CD4-positive, alpha-beta T cell (primary cell): Measurements from ENCODE around the gene TAAR5. TPM values are rescaled to one million over a fixed set of nuclear protein-coding genes. Genes with fewer than 3 reads are reported as not detected.
A peak's percentile ranks its signal among the peaks of the same experiment; 100 is the strongest.

ENCODE experiments used
- ATAC-seq: fragments of 200-7000 bp; cut with Tn5 transposase; one replicate; pipeline ENCODE4 v1.10.0; 2022; ENCODE audit warnings: mild to moderate bottlenecking; ENCODE audit not compliant: poor library complexity
- CTCF ChIA-PET: fragments of 350-600 bp; sonication (Branson Sonifier 250); formaldehyde crosslinking; loops from one replicate; lab custom pipeline; 2021; ENCODE audit warnings: antibody characterized with exemption, inconsistent platforms; lab: Charles Lee
- POLR2A ChIA-PET: fragments of 350-600 bp; sonication (Branson Sonifier 250); formaldehyde crosslinking; loops from one replicate; lab custom pipeline; 2021; ENCODE audit warnings: antibody characterized with exemption, inconsistent platforms; lab: Charles Lee
- DNase-seq, 14 experiments: peaks; one replicate each; pipeline ENCODE4 v3.0.0-alpha.2; 2013 to 2020; ENCODE audit warnings: mixed read lengths in 2 of 14
- H3K27ac ChIP-seq, 2 donors: one replicate each; pipeline versions ENCODE4 v1.5.1 to v1.7.0; 2013; ENCODE audit warnings: low read length in 2 of 2, low read depth in 1 of 2, mild to moderate bottlenecking in 1 of 2
- H3K27me3 ChIP-seq, 2 experiments: 1 replicate in 1 of 2; 2 replicates in 1 of 2; pipeline versions ENCODE4 v1.6.1 to v1.7.0; 2013; ENCODE audit warnings: low read length in 2 of 2, control low read depth in 1 of 2, mild to moderate bottlenecking in 1 of 2, moderate library complexity in 1 of 2; ENCODE audit not compliant: insufficient read depth in 2 of 2, control insufficient read depth in 1 of 2
- H3K36me3 ChIP-seq: one replicate; pipeline ENCODE4 v1.6.1; 2013; ENCODE audit warnings: low read length, control low read depth; ENCODE audit not compliant: insufficient read depth
- H3K4me1 ChIP-seq: one replicate; pipeline ENCODE4 v1.6.1; 2013; ENCODE audit warnings: low read length, control low read depth; ENCODE audit not compliant: insufficient read depth
- H3K4me3 ChIP-seq: one replicate; pipeline ENCODE4 v1.5.1; 2013; ENCODE audit warnings: mild to moderate bottlenecking, low read length, moderate library complexity
- H3K9me3 ChIP-seq, 2 experiments: 1 replicate in 1 of 2; 2 replicates in 1 of 2; pipeline versions ENCODE4 v1.6.1 to v1.7.0; 2013; ENCODE audit warnings: low read length in 2 of 2, mild to moderate bottlenecking in 2 of 2, control low read depth in 1 of 2, moderate library complexity in 1 of 2; ENCODE audit not compliant: control insufficient read depth in 1 of 2, insufficient read depth in 1 of 2
- H3K27ac Mint-ChIP-seq: one replicate; pipeline ENCODE4 v1.8.0; 2020; ENCODE audit warnings: mixed read lengths
- H3K27me3 Mint-ChIP-seq: one replicate; pipeline ENCODE4 v1.8.0; 2021; ENCODE audit warnings: mixed read lengths
- H3K36me3 Mint-ChIP-seq: one replicate; pipeline ENCODE4 v1.8.0; 2021; ENCODE audit warnings: low read depth, mixed read lengths
- H3K4me1 Mint-ChIP-seq: one replicate; pipeline ENCODE4 v1.8.0; 2021; ENCODE audit warnings: low read depth, mixed read lengths
- H3K4me3 Mint-ChIP-seq: one replicate; pipeline ENCODE4 v1.8.0; 2020; ENCODE audit warnings: mild to moderate bottlenecking, mixed read lengths
- H3K9me3 Mint-ChIP-seq: one replicate; pipeline ENCODE4 v1.8.0; 2020; ENCODE audit warnings: mixed read lengths
- CTCF ChIP-seq: fragments of 200-600 bp; IDR thresholded peaks from one replicate; pipeline ENCODE4 v1.8.0; 2022; ENCODE audit warnings: antibody characterized with exemption, mild to moderate bottlenecking
- intact Hi-C, 2 experiments: fragments of 100-400 bp; cut with DNase I in 1 of 2; cut with micrococcal nuclease in 1 of 2; formaldehyde crosslinking; loops; one replicate each; pipeline versions ENCODE4 v1.15.1 to v1.9.0; 2023 to 2025; cut with DNase I, micrococcal nuclease
- total RNA-seq, 174 experiments: library from RNA in 2 of 174; stranded (reverse) in 2 of 174; gene quantifications; one replicate each; pipeline ENCODE4 v1.2.3 and lab custom pipeline; 2021 to 2026

Gene TAAR5
- total RNA-seq, 2 experiments from 2014 or later = not detected

- no peak overlapping the region for H3K4me3 Mint-ChIP-seq
- peaks cover 39% of the 10 kb centered on the region for H3K27me3 Mint-ChIP-seq
- no peaks in the 10 kb centered on the region for H3K4me1 Mint-ChIP-seq
- Histone ChIP-seq H3K27me3 (peaks cover 0 to 4% of the 10 kb centered on the region in 2 experiments), H3K9me3 (no peaks in the 10 kb centered on the region), H3K4me1 (no peaks in the 10 kb centered on the region), H3K36me3 (no peaks in the 10 kb centered on the region), H3K4me3 (no peak overlapping the region), H3K27ac (no peak overlapping the region)
- no peaks in the 10 kb centered on the region for H3K9me3 Mint-ChIP-seq
- no peaks in the 10 kb centered on the region for H3K36me3 Mint-ChIP-seq
- no peak overlapping the region for H3K27ac Mint-ChIP-seq
- DNase-seq (no peak), ATAC-seq (no peak)
- ChIA-PET CTCF (interaction anchor here (0.8 kb wide), 1 partner anchor 9 kb away, joined by 3 read pairs; no protein-coding TSS in a partner anchor), POLR2A (no interaction called here)
- no peak for TF ChIP-seq CTCF
- intact Hi-C loops = no loop called here
Measured at GRCh38 chr6:132584698-132585097, 4.8 kb downstream of the TAAR5 start.

- H3K4me3 Mint-ChIP-seq = no peak overlapping the region
- Histone ChIP-seq H3K4me1 (no peaks in the 10 kb centered on the region), H3K27me3 (peaks cover 0 to 5% of the 10 kb centered on the region in 2 experiments), H3K27ac (no peak overlapping the region), H3K4me3 (no peak overlapping the region), H3K36me3 (no peaks in the 10 kb centered on the region), H3K9me3 (no peaks in the 10 kb centered on the region)
- no peak for TF ChIP-seq CTCF
- ChIA-PET POLR2A (interaction anchor here (0.6 kb wide), 1 partner anchor 354 kb away, joined by 4 read pairs; no protein-coding TSS in a partner anchor), CTCF (no interaction called here)
- H3K36me3 Mint-ChIP-seq = no peaks in the 10 kb centered on the region
- intact Hi-C loops = no loop called here
- no peaks in the 10 kb centered on the region for H3K4me1 Mint-ChIP-seq
- H3K27ac Mint-ChIP-seq = no peak overlapping the region
- H3K9me3 Mint-ChIP-seq = no peaks in the 10 kb centered on the region
- ATAC-seq = no peak
- peak in 2 of 14 experiments; percentile 1 to 10 for DNase-seq
- peaks cover 37% of the 10 kb centered on the region for H3K27me3 Mint-ChIP-seq
Measured at GRCh38 chr6:132571774-132572173, 17.8 kb downstream of the TAAR5 start.

- CTCF ChIA-PET = no interaction called here
- Mint-ChIP-seq H3K27ac (no peak within 1 kb of the TSS), H3K27me3 (peaks cover 34% of the 10 kb centered on the region), H3K4me3 (no peak within 1 kb of the TSS), H3K4me1 (no peaks in the 10 kb centered on the region), H3K36me3 (no peaks in the 10 kb centered on the region), H3K9me3 (no peaks in the 10 kb centered on the region)
- intact Hi-C loops = no loop called here
- H3K36me3 ChIP-seq = no peaks in the 10 kb centered on the region
- no peaks in the 10 kb centered on the region for H3K4me1 ChIP-seq
- DNase-seq (no peak), ATAC-seq (no peak)
- POLR2A ChIA-PET = no interaction called here
- no peak within 1 kb of the TSS for H3K27ac ChIP-seq
- no peaks in the 10 kb centered on the region for H3K9me3 ChIP-seq
- H3K4me3 ChIP-seq = no peak within 1 kb of the TSS
- TF ChIP-seq CTCF = no peak
- peaks cover 0 to 12% of the 10 kb centered on the region in 2 experiments for H3K27me3 ChIP-seq
Measured at GRCh38 chr6:132570221-132570777, 19.2 kb downstream of the TAAR5 start, which contains the start of gene TAAR6. TSS of gene TAAR6 (plus strand) at chr6:132570322. CDS start at chr6:132570322, 0 bp downstream.
